GM19467 (cell line): Measurements from ENCODE around the gene TSNAX.
A peak's percentile ranks its signal among the peaks of the same experiment; 100 is the strongest.

Source experiments
- ATAC-seq: cut with Tn5 transposase; IDR thresholded peaks from one replicate; pipeline ENCODE4 v1.9.1; 2021; ENCODE audit warnings: mild to moderate bottlenecking, moderate library complexity; ENCODE audit not compliant: unreplicated experiment

Gene TSNAX

DNA sequence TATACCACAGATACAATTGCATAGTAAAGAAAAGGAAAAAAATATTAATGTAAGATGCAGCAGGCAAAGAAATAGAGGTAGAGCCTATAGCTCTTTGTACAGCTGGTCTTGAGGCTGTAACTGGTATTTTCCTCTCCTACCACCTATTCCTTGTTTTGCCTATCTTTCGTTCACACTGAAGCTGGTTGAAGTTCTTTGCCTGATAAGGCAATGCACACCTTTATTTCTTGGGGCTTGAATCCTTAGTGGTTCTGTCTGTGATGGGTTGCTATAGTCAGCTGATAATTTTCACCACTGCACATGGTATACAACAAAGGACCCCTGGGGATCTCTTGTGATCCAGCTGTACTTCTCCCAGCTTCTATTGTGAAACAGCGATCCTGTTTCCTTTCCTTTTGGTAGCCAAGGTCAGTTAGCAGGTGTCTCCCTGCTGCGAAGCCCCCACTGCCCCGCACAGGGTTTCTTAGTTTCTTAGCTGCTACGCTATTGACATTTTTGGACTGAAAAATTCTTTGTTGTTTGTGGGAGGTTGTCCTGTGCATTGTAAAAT lies 9.9 kb upstream of the TSNAX start:
- no peak for ATAC-seq

DNA sequence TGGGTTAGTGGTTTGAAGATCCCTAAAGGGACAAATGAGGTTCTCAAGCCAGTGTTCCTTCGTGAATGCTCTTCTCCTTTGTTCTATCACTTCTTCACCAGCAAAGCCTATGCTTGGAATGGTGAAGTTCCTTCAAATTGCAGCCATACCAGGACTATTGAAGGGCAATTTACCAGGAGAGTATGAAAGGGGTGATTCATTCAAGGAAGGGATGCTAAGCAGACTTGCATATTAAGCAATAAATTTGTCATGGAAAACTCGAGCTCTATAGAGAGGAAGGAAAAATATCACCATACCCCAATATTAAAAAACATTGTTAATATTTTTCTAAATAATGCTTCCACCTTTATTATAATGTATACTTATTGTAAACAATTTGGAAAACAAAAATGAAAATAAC lies 9.3 kb upstream of the TSNAX start:
- ATAC-seq = no peak

DNA sequence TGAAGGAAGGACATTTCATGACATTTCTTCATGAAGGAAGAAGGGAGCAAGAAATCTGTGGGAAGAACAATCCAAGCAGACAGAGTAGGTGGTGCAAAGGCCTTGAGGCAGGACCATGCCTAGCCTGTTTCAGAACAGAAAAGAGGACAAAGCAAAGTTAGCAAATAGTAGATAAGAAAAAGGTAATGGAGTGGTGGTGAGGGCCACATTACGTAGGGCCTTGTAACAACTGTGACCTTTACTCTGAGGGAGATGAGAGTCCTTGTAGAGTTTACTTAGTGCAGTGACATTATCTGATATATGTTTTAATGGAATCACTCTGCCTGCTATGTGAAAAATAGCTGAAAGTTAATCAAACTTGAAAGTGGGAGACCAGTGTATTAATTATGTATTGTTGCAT lies 6.4 kb upstream of the TSNAX start:
- ATAC-seq = no peak

- no peak for ATAC-seq
Observed at GRCh38 chr1:231522931-231523642, 5.4 kb upstream of the TSNAX start.

GRCh38 chr1:231523816-231524215 lies 4.7 kb upstream of the TSNAX start:
- no peak for ATAC-seq

- ATAC-seq = no peak
Observed at GRCh38 chr1:231526536-231526935, 1.9 kb upstream of the TSNAX start.

- ATAC-seq = peak; percentile 9
Observed at GRCh38 chr1:231527586-231528171, 790 bp upstream of the TSNAX start.

- no peak for ATAC-seq
Observed at GRCh38 chr1:231533240-231533639, 4.8 kb downstream of the TSNAX start.

DNA sequence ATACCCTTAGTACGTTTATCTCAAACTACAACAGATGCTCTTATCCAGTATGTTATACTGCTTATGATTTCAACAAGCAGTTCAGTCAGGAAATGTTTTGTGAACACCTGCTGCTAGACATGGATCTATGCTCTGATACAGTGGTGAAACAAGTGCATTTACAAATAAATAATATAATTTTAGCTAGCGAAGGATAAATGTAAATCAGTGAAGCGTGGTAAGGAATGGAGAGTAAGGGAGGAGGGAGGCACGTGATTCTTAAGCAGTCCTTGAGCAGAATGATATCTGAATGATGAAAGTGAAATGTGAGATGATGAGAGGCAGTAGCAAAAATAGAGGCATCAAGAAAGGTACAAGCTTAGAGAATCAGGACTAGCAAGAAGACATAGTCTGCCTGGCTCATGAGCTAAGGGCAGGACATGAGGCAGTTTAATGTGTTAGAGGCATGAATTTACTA lies 6.3 kb downstream of the TSNAX start:
- no peak for ATAC-seq

- no peak for ATAC-seq
Observed at GRCh38 chr1:231536099-231536498, 7.6 kb downstream of the TSNAX start.

GRCh38 chr1:231540847-231541246 lies 12.4 kb downstream of the TSNAX start:
- ATAC-seq = no peak

GRCh38 chr1:231541842-231542241 lies 13.4 kb downstream of the TSNAX start:
- no peak for ATAC-seq

- ATAC-seq = no peak
Observed at GRCh38 chr1:231544943-231545592, 16.6 kb downstream of the TSNAX start.

DNA sequence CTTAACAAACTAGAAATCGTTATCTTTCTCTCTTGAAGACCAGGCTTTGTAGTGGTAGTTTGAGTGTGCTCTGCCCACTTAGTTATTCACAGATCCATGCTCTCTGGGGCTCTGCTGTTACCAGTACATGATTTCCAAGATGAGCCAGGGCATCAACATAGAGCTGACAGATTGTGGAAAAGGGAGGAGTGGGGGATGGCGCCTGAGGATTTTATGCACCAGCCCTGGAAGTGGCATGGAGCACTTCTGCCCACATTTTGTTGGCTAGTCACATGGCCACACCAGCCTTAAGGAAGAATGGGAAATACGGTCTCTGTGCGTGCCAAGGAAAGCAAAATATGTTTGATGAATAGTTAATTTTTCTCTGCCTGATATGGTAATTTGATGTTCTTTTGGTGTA lies 18.2 kb downstream of the TSNAX start:
- ATAC-seq = no peak

GRCh38 chr1:231549733-231550447 lies 21.4 kb downstream of the TSNAX start:
- ATAC-seq = no peak

DNA sequence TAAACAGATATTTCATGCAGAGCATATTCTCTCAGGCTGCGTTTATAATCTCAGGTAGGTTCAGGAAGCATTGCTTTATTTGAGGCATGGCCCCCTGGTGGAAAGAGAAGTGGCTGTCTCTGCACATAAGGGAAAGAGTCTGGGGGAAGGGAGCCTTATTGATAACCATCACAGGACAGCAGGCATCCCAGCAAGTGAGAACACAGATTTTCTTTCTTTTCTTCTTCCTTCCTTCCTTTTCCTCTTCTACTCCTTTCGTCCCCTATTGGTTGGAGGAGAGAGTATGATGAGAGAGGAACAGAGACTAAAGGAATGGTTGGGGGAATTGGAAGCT lies 21.9 kb downstream of the TSNAX start:
- no peak for ATAC-seq

DNA sequence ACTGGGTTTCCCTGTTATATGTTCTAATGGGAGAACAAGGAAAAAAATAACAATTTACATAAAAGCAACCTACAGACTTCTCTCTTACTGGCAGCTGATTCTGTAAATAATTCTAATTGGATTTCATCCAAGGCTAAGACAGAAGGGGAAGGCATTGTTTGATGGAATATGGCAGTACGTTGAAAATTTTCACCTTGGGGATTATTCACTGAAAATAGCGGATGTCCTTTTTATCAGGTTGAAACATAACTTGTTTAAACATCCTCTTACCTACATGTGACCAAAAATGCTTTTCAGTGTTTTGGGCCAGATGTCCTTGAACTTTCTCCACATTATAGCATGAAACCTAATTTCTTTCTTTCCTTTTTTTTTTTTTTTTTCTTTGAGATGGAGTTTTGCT lies 24.9 kb downstream of the TSNAX start:
- ATAC-seq = no peak

DNA sequence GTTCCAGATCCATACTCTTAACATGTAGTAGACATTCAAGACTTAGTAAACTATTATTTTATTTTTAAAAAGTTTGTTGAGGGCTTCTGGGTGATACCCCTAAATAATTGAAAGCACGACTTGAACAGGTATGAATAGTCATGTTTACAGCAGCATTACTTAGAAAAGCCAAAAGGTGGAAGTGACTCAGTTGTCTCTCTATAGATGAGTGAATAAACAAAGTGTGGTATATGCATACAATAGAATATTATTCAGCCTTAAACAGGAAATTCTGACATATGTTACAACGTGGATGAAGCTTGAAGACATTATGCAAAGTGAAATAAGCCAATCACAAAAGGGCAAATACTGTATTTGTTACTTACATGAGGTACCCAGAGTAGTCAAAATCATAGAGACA lies 26.5 kb downstream of the TSNAX start:
- ATAC-seq = no peak

- ATAC-seq = no peak
Observed at GRCh38 chr1:231557411-231557810, 28.9 kb downstream of the TSNAX start.

GRCh38 chr1:231557898-231558707 lies 29.6 kb downstream of the TSNAX start:
- ATAC-seq = no peak
